ENCODE data around the gene SLC2A10.

SLC2A10 gene

GRCh38 chr20:46772901-46773300 lies 63.5 kb downstream of the SLC2A10 start:
- Histone ChIP-seq H3K9ac (ENCODE audit: low read depth, low read length, poor library complexity, severe bottlenecking) (no peak overlapping the region), H3K36me3 (ENCODE audit: insufficient read depth, low read length) (no peaks in the 10 kb centered on the region), H3K4me1 (ENCODE audit: insufficient read depth, low read length, poor library complexity, severe bottlenecking) (no peaks in the 10 kb centered on the region), H4K20me1 (ENCODE audit: insufficient read depth, low read length, poor library complexity, severe bottlenecking) (no peaks in the 10 kb centered on the region), H3K27me3 (ENCODE audit: insufficient read depth, low read length, poor library complexity, severe bottlenecking) (no peaks in the 10 kb centered on the region), H3K4me3 (ENCODE audit: low read length, poor library complexity, severe bottlenecking) (no peak overlapping the region), H3K4me2 (ENCODE audit: low read depth, low read length, poor library complexity, severe bottlenecking) (no peak overlapping the region), H3K9me3 (ENCODE audit: insufficient read depth, low read depth, low read length) (no peaks in the 10 kb centered on the region), H3K9me2 (replicated peaks; ENCODE audit: low read depth, low read length) (no peaks in the 10 kb centered on the region), H3K79me2 (ENCODE audit: insufficient read depth, low read length) (no peaks in the 10 kb centered on the region), H3F3A (ENCODE audit: low read depth) (no peaks in the 10 kb centered on the region), H2AFZ (ENCODE audit: low read length) (no peak overlapping the region)
- TF ChIP-seq CTCF (conservative IDR thresholded peaks at IDR 0.05; ENCODE audit: low read length) (no peak), EZH2phosphoT487 (IDR thresholded peaks at IDR 0.05; ENCODE audit: borderline replicate concordance) (no peak)

GRCh38 chr20:46773680-46774079 lies 64.2 kb downstream of the SLC2A10 start:
- TF ChIP-seq CTCF (conservative IDR thresholded peaks at IDR 0.05; ENCODE audit: low read length) (no peak), EZH2phosphoT487 (IDR thresholded peaks at IDR 0.05; ENCODE audit: borderline replicate concordance) (no peak)

DNA sequence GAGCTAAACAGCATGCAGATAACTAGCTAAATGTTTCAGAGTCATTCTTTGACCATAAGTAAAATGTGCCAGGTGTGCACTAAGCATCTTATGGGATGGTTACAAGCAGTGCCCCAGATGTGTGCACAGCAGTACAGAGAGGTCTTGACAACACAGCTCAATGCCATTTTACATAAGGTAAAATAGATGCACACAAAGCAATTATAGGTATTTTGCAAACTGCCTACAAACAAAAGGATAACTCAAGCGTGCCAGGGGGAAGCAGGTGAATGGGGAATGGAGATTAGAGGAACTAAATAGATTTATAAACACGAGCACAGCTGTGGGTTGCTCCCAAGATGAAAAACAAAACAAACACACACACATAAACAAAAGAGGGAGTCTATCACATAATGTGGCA lies 64.8 kb downstream of the SLC2A10 start:
- H3K4me2 ChIP-seq (ENCODE audit: low read depth, low read length, poor library complexity, severe bottlenecking): no peak overlapping the region
- H3F3A ChIP-seq (ENCODE audit: low read depth): no peaks in the 10 kb centered on the region
- no peaks in the 10 kb centered on the region for H4K20me1 ChIP-seq (ENCODE audit: insufficient read depth, low read length, poor library complexity, severe bottlenecking)
- no peaks in the 10 kb centered on the region for H3K36me3 ChIP-seq (ENCODE audit: insufficient read depth, low read length)
- TF ChIP-seq CTCF (conservative IDR thresholded peaks at IDR 0.05; ENCODE audit: low read length): no peak
- no peak for TF ChIP-seq EZH2phosphoT487 (IDR thresholded peaks at IDR 0.05; ENCODE audit: borderline replicate concordance)
- no peaks in the 10 kb centered on the region for H3K4me1 ChIP-seq (ENCODE audit: insufficient read depth, low read length, poor library complexity, severe bottlenecking)
- H3K9me2 ChIP-seq (replicated peaks; ENCODE audit: low read depth, low read length): no peaks in the 10 kb centered on the region
- no peaks in the 10 kb centered on the region for H3K27me3 ChIP-seq (ENCODE audit: insufficient read depth, low read length, poor library complexity, severe bottlenecking)
- no peak overlapping the region for H3K4me3 ChIP-seq (ENCODE audit: low read length, poor library complexity, severe bottlenecking)
- H3K79me2 ChIP-seq (ENCODE audit: insufficient read depth, low read length): no peaks in the 10 kb centered on the region
- no peak overlapping the region for H3K9ac ChIP-seq (ENCODE audit: low read depth, low read length, poor library complexity, severe bottlenecking)
- no peaks in the 10 kb centered on the region for H3K9me3 ChIP-seq (ENCODE audit: insufficient read depth, low read depth, low read length)
- H2AFZ ChIP-seq (ENCODE audit: low read length): no peak overlapping the region

More at GRCh38 chr20:46773680-46774079, 64.2 kb downstream of the SLC2A10 start:
- Histone ChIP-seq H3F3A (ENCODE audit: low read depth) (no peaks in the 10 kb centered on the region), H3K9ac (ENCODE audit: low read depth, low read length, poor library complexity, severe bottlenecking) (no peak overlapping the region), H3K9me3 (ENCODE audit: insufficient read depth, low read depth, low read length) (no peaks in the 10 kb centered on the region), H3K4me3 (ENCODE audit: low read length, poor library complexity, severe bottlenecking) (no peak overlapping the region), H3K4me2 (ENCODE audit: low read depth, low read length, poor library complexity, severe bottlenecking) (no peak overlapping the region), H3K27me3 (ENCODE audit: insufficient read depth, low read length, poor library complexity, severe bottlenecking) (no peaks in the 10 kb centered on the region), H2AFZ (ENCODE audit: low read length) (no peak overlapping the region), H3K36me3 (ENCODE audit: insufficient read depth, low read length) (no peaks in the 10 kb centered on the region), H4K20me1 (ENCODE audit: insufficient read depth, low read length, poor library complexity, severe bottlenecking) (no peaks in the 10 kb centered on the region), H3K4me1 (ENCODE audit: insufficient read depth, low read length, poor library complexity, severe bottlenecking) (no peaks in the 10 kb centered on the region), H3K9me2 (replicated peaks; ENCODE audit: low read depth, low read length) (no peaks in the 10 kb centered on the region), H3K79me2 (ENCODE audit: insufficient read depth, low read length) (no peaks in the 10 kb centered on the region)

Data from Loucy (cell line).